HG02759 (cell line): ENCODE results near the gene FOCAD.
A peak's percentile ranks its signal among the peaks of the same experiment; 100 is the strongest.
"Not testable (repeated sequence)": the region's sequence is repeated elsewhere in the genome, so short reads cannot be mapped to it uniquely, and the experiment has no call there.

Experiments used
- ATAC-seq: cut with Tn5 transposase; IDR thresholded peaks from one replicate; pipeline ENCODE4 v1.9.1; 2021; ENCODE audit warnings: mild to moderate bottlenecking, moderate library complexity; ENCODE audit not compliant: unreplicated experiment

Gene FOCAD

GRCh38 chr9:20684035-20684874 is at the start of gene FOCAD:
TSS of gene FOCAD (plus strand) at chr9:20684259. CDS start at chr9:20715354, 31,095 bp downstream.
- peak; percentile 99 for ATAC-seq

GRCh38 chr9:20634895-20635294 is 49.2 kb upstream of the FOCAD start:
- no peak for ATAC-seq

GRCh38 chr9:20636888-20637440 is 47.1 kb upstream of the FOCAD start:
- no peak for ATAC-seq

- peak; percentile 97 for ATAC-seq
Observed at GRCh38 chr9:20640331-20641187, 43.5 kb upstream of the FOCAD start.

- ATAC-seq = no peak
Observed at GRCh38 chr9:20642045-20642444, 42.0 kb upstream of the FOCAD start.

- no peak for ATAC-seq
Observed at GRCh38 chr9:20643660-20644059, 40.4 kb upstream of the FOCAD start.

DNA sequence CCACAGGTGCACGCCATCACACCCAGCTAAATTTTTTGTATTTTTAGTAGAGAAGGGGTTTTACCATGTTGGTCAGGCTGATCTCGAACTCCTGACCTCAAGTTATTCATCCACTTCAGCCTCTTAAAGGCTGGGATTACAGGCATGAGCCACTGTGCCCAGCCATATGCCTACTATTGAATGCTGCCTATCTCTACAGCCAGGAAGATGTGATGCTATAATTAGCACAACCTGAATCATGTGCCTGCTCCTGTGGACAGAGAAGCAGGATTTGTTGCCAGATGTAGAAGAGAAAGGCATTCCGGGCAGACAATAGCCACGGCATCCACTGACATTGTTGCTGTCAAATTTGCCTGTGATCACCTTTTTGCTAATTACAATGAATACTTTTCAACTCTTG is 37.4 kb upstream of the FOCAD start:
- ATAC-seq = no peak

DNA sequence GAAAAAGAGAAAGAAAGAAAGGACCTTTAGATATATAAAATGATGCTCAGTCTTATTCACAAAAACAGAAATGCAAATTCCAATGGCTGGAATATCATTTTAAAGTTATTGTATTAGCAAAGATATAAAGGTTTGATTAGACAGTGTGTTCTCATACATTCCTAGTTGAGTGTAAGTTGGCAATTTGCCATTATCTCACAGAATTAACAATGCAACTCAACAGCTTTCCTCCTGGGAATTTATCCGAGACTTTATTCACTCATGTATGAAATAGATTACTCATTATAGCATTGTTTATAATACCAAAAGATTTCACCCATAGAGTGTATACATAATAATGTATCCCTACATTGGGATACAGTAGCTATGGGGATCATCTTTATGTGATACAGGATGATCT is 34.7 kb upstream of the FOCAD start:
- ATAC-seq = no peak

- ATAC-seq = no peak
Observed at GRCh38 chr9:20650313-20650712, 33.7 kb upstream of the FOCAD start.

GRCh38 chr9:20650750-20651299 is 33.2 kb upstream of the FOCAD start:
- no peak for ATAC-seq

DNA sequence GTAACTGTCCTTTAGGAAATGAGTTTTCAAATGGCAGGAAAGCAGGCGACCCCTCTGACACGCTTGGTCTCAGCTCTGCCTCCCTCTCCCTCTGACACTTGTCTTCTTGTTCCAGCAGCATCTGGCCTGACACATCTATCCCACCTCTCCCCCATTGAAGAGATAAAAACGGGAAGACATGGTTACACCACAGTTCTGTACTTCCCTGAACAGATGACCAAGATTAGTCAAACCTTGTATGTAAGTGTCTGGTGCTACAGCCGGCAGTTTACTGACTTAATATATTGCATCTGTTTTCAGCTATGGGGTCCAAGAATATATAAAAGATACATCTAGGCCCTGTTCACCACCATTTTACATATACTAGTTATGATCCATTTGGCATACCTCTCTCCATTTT is 32.1 kb upstream of the FOCAD start:
- ATAC-seq = no peak

DNA sequence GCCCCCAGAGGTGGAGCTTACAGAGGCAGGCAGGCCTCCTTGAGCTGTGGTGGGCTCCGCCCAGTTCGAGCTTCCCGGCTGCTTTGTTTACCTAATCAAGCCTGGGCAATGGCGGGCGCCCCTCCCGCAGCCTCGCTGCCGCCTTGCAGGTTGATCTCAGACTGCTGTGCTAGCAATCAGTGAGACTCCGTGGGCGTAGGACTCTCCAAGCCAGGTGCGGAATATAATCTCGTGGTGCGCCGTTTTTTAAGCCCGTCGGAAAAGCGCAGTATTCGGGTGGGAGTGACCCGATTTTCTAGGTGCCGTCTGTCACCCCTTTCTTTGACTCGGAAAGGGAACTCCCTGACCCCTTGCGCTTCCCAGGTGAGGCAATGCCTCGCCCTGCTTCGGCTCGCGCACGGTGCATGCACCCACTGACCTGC is 25.8 kb upstream of the FOCAD start:
- not testable (repeated sequence) for ATAC-seq

- no peak for ATAC-seq
Observed at GRCh38 chr9:20658677-20659473, 25.2 kb upstream of the FOCAD start.

DNA sequence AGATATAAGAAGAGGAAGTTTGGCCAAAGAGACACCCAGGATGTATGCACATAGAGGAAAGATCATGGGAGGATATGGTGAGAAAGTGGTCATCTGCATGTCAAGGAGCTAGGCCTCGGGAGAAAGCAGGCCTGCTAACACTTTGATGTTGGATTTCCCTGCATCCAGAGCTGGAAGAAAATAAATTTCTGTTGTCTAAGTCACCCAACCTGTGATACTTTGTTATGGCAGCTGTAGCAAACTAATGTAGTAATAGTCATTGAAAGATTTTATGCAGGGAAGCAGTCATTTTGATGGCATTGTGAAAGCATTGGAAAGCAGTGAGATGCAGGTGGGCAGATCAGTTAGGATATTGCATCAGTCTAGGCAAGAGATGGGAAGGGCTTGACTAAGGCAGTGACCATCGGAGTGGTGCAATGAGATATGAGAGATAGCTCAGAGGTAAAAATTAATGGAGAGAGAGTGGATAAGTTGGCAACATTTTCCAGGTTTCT is 24.5 kb upstream of the FOCAD start:
- no peak for ATAC-seq

- no peak for ATAC-seq
Observed at GRCh38 chr9:20662156-20662555, 21.9 kb upstream of the FOCAD start.

DNA sequence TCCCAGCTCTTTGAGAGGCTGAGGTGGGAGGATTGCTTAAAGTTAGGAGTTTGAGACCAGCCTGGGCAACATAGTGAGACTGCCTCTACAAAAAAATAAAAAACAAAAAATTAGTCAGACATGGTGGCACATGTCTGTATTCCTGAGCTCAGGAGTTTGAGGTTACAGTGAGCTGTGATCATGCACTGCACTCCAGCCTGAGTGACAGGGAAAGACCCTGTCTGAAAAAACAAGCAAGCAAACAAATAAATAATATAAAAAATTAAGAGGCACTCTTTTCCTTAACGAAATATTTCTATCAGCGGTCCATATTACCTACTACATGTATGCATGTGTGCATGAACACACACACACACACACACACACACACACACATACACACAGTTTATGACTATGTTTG is 20.9 kb upstream of the FOCAD start:
- no peak for ATAC-seq

GRCh38 chr9:20664501-20664900 is 19.6 kb upstream of the FOCAD start:
- no peak for ATAC-seq

- ATAC-seq = no peak
Observed at GRCh38 chr9:20670395-20670794, 13.7 kb upstream of the FOCAD start.

- no peak for ATAC-seq
Observed at GRCh38 chr9:20671635-20672034, 12.4 kb upstream of the FOCAD start.

- ATAC-seq = not testable (repeated sequence)
Observed at GRCh38 chr9:20673537-20673936, 10.5 kb upstream of the FOCAD start.
